NCI-H1048 (cell line): Measurements from ENCODE around the gene HAS3.
"Not testable (repeated sequence)": the region's sequence is repeated elsewhere in the genome, so short reads cannot be mapped to it uniquely, and the experiment has no call there.

Experiments used
- DNase-seq: peaks from one replicate; lab custom pipeline; 2025; lab: John Stamatoyannopoulos, UW

HAS3 gene

DNA sequence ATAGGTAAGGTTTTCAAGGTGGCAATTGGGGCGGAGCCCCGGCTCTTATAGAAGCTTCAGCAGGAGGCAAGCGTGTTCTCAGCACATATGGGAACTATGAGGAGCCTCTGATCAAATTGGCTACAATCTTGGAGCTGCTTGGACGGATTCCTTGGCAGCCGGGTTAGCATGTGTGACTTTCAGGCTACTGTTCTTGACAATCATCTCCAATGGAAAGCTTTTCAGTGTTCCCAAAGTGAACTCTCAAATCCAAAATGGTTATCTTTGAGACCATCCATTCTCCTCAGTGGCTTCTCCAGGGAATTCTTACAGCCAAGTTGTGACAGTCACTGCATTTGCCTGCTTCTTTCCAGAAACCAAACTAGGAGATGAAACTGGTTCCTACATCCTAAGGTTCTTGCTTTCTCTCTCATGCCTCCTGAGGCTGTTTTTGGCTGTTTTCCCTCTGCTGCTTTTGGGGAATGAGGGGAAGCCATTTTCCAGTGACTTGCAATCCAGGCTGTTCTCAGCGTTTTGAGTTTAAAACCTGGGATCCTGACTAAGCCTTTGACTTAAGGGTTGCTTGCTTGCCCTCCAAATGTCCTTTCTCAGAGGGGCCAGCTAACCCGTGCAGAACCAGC lies 10.9 kb downstream of the HAS3 start:
- no peak for DNase-seq

DNA sequence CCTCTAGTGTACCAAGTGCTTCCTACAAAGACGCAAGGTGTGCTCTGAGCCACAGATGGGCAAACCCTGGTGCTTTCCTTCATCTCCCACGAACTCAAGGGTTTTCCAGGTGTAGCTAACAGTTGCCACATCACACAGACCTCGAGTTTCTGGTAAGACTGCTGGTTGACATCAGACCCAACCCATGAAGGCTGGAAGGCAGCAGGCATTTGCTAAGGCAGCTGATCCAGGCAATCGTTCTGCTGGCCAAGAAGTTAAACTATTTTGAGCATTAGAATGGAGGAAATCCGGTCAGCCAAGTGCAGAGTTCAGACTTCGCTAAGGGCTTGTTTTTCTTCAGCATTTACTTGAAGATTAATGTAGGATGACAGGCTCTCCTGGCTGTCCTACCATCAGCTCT lies 11.5 kb downstream of the HAS3 start:
- no peak for DNase-seq

DNA sequence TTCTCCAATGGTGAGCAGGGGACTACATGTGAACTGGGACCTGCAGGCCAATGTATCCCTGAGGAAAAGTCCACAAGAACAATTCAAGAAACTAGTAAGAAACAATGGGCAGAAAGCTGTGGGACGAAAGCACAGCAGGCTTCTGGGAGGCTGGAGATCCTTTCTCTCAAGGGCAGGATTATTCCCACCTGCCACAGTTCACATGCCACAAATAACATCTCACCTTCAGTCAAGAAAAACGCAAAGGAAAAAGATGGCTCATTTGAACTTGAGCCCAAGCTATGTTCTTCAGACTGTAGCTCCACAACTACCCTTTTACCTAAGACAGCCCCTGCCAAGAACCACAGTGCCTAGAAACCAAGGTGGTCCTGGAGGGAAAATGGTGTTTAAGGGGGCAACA lies 13.0 kb downstream of the HAS3 start:
- no peak for DNase-seq

DNA sequence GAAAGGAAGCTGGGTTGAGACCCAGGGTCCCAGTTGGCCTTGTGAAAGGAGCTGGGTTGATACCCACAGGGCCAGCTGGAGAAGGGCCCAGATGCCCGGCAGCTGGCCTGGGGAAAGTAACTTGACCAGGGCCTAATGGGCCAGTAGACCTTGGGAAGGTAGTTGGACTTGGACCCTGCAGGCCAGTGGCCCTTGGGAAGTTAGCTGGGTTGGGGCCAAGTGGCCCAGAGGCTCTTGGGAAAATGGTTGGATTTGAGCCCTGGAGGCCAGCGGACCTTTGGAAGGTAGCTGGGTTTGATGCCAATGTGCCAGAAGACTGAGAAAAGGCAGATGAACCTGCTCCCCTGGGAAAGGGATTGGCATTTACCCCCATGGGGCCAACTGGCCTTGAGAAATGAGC lies 13.5 kb downstream of the HAS3 start:
- no peak for DNase-seq

DNA sequence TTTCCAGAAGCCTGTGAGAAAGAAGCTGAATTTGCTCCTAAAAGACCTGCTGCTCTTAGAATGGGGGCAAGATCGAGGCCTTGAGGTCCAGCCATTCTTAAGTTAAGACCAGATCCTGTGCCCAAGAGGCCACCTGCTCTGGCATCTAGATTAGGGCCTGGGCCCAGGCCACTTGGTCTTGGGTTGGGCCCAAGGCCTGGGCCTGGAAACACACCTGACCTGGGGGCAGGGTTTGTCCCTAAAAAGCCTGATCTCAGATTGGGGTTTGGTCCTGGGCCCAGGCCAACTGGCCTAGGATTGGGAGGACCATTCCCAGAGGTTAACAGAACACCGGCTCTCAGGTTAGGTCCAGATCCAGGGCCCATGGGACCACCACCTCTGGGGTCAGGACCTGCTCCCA lies 14.1 kb downstream of the HAS3 start:
- DNase-seq = no peak

DNA sequence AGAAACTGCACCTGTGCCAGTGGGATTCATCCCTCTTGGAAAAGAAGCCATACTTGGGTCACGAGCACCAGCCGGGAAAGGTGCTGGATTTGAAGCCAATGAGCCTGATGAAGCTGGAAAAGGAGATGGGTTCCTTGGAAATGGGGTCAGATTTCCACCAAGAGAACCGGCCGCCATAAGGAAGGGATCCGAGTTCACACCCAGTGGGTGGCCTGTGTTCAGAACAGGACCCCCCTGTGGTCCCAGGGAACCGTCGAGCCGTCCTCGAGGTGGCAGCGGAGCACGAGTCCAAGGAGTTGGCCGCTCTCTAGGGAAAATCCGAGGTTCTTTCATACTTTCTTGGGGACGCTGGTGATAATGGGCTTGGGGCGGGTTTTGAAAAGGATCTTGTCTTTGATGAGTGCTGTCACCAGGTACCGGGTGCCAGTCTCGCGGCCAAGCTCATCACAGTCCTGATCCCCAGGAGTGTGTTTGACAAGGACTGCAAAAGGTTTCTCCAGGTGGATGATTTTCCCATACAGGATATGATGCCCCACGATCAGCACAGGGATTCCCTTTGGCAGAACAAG lies 14.7 kb downstream of the HAS3 start:
- no peak for DNase-seq

DNA sequence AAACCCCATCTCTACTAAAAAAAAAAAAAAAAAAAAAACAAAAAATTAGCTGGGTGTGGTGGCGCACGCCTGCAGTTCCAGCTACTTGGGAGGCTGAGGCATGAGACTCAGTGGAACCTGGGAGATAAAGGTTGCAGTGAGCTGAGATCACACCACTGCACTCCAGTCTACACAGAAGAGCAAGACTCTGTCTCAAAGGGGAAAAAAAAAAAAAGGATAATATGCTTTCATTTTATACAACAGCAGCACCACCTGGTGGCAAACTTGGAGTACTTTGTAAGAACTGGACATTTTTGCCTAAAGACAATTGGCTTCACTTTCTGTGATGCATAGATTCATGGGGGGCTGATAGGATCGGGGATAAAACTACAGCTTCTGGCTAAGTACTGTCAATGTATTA lies 18.5 kb downstream of the HAS3 start:
- DNase-seq = no peak

DNA sequence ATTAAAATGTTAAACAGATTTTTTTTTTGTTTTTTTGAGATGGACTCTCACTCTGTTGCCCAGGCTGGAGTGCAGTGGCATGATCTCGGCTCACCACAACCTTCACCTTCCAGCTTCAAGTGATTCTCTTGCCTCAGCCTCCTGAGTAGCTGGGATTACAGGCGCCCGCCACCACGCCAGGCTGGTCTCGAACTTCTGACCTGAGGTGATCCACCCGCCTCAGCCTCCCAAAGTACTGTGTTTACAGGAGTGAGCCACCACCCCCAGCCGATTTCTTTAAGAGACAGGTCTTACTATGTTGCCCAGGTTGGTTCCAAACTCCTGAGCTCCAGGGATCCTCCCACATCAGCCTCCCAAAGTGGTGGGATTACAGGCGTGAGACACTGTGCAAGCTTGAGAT lies 19.0 kb downstream of the HAS3 start:
- DNase-seq = not testable (repeated sequence)

DNA sequence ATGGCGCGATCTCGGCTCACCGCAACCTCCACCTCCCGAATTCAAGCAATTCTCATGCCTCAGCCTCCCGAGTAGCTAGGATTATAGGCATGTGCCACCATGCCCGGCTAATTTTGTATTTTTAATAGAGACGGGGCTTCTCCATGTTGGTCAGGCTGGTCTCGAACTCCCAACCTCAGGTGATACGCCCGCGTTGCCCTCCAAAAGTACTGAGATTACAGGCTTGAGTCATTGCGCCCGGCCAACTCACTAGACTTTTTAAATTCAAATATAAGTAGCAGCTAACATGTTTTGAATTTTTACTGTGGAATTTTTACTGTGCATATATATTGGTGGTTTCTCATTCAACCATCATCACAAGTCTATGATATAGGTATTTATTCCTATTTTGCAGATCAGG lies 19.5 kb downstream of the HAS3 start:
- DNase-seq = not testable (repeated sequence)

DNA sequence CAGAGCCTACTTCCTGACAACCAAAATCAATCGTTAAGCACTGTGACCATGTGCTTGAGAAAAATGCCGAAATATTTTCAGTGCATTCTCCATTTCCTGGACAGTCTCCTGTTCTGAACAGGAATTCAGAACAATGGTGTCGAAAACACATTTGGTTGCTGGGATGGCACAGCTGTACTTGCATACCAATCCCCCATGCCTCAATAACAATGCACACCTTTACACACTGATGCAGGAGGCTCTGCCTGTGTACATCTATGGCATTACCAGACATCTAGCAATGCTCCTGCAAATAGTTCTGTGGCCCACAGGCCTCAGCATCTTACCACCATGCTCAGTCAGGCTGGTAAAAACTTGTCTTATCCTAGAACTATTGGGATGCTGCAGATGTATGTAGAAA lies 20.8 kb downstream of the HAS3 start:
- DNase-seq = no peak

DNA sequence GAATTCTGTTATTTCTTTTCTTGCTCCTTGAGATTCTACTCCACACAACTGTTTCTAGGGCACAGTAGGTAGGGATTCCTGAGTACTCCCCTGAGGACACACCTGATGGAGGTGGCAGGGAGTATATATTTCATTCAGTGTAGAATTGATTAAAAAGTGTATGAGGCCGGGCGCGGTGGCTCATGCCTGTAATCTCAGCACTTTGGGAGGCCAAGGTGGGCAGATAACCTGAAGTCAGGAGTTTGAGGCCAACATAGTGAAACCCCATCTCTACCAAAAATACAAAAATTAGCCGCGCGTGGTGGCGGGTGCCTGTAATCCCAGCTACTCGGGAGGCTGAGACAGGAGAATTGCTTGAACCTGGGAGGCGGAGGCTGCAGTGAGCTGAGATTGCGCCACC lies 21.3 kb downstream of the HAS3 start:
- not testable (repeated sequence) for DNase-seq

DNA sequence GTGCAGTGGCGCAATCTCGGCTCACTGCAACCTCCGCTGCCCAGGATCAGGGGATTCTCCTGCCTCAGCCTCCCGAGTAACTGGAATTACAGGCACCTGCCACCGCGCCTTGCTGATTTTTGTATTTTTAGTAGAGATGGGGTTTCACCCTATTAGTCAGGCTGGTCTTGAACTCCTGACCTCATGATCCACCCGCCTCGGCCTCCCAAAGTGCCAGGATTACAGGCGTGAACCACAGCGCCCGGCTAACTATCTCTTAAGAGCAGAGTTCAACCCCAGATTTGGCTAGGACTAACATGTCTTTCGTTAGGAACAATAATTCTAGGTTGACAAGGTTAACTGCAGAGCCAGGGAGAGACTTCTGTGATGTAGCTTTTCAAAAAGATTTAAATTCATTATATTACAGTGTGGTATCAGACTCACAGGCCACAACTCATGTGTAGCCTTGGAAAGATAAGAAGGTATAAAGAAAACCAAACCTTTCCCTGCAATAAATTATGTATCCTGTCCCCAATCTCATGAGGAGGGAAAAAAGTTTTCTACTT lies 22.6 kb downstream of the HAS3 start:
- no peak for DNase-seq

DNA sequence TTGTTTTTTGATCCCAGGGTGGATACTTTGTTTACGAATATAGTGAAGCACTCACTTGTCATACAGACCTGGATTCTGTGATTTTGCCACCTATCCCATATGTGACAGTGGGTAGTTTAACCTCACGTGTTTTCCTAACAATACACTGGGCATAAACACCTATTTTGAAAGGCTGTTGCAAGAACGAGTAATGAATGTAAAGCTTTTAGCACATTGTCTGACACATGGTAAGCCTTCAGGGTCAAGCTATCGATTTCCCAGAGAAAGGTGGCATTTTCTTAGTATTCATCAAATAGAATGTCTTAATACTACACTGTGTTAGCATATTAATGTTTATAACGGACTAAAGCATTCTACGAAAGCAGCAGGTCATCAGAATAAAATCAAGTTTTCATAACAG lies 25.0 kb downstream of the HAS3 start:
- no peak for DNase-seq

DNA sequence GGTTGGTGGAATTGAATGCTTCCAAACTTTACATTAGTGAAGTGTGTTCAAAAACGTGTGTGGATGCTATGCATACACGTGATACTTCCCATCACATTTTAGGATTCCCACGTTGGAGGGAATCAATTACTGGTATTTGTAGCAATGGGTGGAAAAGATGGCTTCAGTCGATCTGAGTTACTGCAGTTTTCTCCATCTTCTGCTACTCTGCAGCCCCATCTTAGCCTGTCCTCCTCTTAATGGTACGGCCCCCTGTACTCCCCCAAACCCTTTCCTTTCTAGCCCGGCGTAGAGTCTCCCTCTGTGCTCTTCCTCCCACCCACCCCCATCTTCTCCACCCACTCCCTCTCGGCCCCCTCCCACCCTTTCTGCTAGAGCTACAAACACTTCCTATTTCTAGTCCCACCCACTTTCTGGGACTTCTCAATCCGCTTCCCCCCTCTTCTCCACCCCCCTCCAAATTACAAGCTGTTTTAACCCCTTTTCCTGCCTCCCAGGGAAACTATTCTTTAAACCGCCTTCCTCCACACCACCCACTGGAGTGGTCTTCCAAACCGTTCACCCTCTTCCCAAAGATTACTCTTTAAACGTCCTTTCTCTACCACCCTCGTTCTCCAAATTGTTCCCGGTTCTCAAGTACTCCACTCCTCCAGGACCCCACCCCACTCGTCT lies 25.9 kb downstream of the HAS3 start:
- no peak for DNase-seq

DNA sequence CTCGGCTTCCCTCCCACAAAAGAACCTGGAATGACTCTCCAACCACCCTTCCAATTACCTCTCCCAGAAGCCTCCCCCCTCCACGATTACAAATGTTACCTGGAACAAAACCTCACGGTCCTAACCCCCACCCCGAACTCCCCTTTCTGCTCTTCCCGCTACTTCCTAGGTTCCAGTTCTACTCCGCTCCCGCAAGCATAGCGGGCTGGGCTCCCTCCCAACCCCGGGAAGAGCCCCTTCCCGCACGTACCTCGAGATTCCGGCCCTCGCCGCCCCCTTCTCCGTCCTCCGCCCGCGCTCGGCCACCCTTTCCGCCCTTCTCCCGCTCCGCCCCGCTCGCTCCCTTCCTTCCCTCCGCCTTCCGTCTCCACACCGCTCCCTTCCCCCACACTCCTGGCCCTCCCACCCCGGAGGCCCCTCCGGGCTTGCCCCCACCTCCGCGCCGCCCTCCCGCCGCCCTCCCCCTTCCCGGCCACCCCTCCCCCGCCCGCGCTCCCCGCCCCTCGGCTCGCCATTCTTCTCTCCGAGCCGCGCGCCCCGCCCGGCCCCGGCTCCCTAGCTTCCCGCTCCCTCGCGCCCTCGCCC lies 26.5 kb downstream of the HAS3 start:
- no peak for DNase-seq

DNA sequence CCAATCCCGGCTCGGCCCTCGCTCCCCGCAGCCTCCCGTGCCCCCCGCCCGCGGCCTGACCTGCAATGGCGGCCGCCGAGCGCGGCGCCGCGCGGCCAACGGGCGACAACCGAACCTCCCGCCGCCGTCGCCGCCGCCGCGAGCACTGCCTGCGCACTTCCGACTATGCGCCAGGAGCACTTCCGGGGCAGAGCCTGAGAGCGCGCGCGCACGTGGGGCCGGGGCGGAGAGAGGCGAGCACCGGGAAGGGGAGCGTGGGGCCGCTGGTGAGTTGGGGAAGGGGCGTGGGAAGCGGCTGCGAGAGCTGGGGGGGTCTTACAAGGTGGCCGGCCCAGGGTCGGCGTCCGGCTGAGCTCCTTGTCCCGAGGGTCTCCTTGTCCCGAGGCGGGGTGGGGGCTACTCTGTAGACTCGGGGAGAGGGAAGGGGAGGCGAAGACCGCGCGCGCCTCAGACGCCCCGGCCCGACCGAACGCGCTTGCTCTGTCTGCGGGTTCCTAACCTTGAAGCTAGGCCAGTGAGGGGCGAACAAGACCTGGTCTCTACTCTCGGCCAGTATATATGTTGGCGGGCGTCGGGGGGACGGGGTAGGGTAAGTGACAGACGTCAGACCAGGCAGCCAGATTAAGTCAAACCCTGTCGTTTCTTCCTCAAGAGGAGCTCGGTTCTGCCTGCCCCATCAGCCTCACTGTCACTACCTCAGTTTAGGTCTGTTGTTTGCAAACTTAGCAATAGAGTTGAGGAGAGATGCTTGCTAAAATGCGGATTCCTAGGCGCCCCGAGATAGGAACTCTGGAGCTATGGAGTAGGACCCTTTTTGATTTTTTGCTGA lies 27.2 kb downstream of the HAS3 start, which contains the start of the genes CHTF8 and UTP4:
TSS of gene CHTF8 (minus strand) at position 165 of the 829 bp plus-strand sequence. CDS start 11,130 bp downstream, outside the sequence.
TSS of gene UTP4 (plus strand) at position 226 of the 829 bp plus-strand sequence. CDS start 811 bp downstream, outside the sequence.
- peak; percentile 44 for DNase-seq

DNA sequence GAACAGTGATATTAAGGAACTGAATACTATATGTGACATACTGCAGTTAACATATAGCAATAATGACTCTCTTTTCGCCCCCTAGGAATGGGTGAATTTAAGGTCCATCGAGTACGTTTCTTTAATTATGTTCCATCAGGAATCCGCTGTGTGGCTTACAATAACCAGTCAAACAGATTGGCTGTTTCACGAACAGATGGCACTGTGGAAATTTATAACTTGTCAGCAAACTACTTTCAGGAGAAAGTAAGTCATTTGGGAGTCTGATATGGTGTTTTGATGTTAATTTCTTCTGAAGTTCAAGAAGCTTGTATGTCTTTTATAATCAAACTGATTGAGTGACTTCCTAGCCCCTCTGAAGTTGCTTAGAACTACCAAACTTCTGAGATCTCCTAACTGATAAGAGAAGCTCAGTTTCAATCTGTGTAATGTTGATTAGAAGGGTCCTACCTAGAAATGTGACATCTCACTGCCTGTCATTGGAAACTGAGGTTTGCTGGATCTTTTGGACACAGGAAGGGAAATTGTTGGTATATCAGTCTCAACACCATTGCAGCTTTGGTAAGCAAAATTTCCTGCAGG lies 28.0 kb downstream of the HAS3 start:
- no peak for DNase-seq

DNA sequence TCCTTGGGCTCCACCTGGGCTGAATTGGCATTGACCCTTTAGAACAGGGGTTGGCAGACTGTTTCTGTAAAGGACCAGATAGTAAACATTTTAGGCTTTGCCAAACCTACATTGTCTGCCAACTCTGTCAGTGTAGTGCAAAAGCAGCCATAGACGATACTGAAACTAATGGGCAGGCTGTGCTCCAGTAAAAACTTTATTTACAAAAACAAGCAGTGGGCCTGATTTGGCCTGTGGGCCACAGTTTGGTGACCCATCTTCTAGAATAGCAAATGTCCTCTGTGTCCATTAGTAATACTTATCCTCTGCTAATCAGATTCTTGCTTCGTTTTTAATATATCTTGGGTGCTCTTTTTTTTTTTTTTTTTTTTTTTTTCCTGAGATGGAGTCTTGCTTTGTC lies 33.2 kb downstream of the HAS3 start:
- DNase-seq = no peak

DNA sequence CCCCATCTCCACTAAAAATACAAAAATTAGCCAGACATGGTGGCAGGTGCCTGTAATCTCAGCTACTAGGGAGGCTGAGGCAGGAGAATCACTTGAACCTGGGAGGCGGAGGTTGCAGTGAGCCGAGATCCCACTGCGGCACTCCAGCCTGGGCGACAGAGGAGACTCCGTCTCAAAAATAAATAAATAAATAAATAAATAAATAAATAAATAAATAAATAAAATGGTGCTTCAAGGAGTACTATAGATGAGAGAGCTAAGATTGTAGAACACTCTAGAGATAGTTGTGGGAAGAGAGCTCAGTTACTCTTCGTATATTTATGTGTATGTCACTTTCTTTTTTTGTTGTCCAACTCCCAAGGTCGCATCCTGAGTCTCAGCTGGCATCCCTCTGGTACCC lies 34.0 kb downstream of the HAS3 start:
- DNase-seq = not testable (repeated sequence)

DNA sequence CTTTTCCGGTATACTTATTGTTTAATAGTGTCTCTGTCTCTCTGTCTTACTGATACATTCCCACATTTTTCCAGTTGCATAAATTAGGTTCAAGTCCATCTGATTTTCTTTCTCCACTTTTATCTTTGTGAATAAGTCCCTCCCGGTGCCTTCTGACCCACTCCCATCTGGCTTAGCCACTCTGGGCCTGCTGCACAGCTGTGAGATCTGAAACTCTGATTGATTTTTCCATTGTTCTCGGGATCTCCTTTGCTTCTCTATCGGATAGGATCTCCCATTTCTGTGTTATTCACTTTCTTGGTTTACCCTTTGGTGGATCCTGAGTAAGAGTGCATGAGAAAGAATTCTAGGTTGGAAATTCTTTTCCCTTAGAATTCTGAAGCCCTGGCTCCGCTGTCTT lies 35.6 kb downstream of the HAS3 start:
- DNase-seq = no peak

DNA sequence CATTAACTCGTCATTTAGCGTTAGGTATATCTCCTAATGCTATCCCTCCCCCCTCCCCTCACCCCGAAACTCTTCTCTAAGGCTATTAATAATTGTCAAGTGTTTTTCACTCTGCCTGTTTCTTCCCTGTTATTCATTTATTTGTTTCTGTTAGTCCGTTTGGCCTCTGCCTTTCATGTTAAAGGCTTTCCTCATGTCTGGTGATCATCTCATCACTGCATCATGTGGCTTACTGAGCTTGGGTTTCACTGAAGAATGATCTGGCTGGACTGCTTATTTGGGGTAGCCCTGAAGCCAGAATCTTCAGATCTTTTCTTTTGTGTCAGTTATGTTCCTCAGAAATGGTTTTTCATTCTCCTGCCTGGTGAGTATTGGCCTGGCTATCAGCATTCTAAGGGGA lies 36.5 kb downstream of the HAS3 start:
- no peak for DNase-seq

DNA sequence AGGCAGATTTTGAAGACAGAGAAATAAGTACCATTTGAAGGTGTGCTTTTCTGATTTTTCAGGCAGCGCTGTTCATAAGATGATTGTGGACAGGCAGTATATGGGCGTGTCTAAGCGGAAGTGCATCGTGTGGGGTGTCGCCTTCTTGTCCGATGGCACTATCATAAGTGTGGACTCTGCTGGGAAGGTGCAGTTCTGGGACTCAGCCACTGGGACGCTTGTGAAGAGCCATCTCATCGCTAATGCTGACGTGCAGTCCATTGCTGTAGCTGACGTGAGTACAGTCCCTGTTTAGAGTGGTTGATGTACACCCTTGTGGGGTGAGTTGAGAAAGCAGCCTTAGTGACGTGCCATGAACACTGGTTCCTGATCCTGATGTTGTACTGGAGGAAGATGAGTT lies 37.7 kb downstream of the HAS3 start:
- no peak for DNase-seq
